Psoas muscle (tissue), 8 donors: ENCODE measurements around the gene AFF3. TPM values are rescaled to one million over a fixed set of nuclear protein-coding genes. Genes with fewer than 3 reads are reported as not detected.
A peak's percentile ranks its signal among the peaks of the same experiment; 100 is the strongest.

Experiments
- ATAC-seq, 4 donors: fragments of 200-7000 bp; cut with Tn5 transposase; one replicate each; pipeline ENCODE4 v1.9.1; 2020; ENCODE audit warnings: moderate library complexity in 3 of 4, mild to moderate bottlenecking in 2 of 4
- DNase-seq, 2 donors: peaks; one replicate each; pipeline ENCODE4 v3.0.0-alpha.2; 2020
- H3K27ac ChIP-seq: fragments of 200-600 bp; one replicate; pipeline ENCODE4 v1.8.0; 2022
- H3K27me3 ChIP-seq, 3 donors: fragments of 200-600 bp in 1 of 3; one replicate each; pipeline versions ENCODE4 v1.6.1 to v1.8.0; 2013 to 2022; ENCODE audit warnings: low read length in 2 of 3, mild to moderate bottlenecking in 2 of 3, moderate library complexity in 1 of 3; ENCODE audit not compliant: insufficient read depth in 3 of 3
- H3K36me3 ChIP-seq, 2 donors: fragments of 200-600 bp in 1 of 2; one replicate each; pipeline versions ENCODE4 v1.6.1 to v1.8.0; 2013 to 2022; ENCODE audit warnings: low read depth in 1 of 2, mild to moderate bottlenecking in 1 of 2, moderate library complexity in 1 of 2; ENCODE audit not compliant: insufficient read depth in 1 of 2
- H3K4me1 ChIP-seq: fragments of 200-600 bp; one replicate; pipeline ENCODE4 v1.8.0; 2022
- H3K4me3 ChIP-seq: fragments of 200-600 bp; one replicate; pipeline ENCODE4 v1.8.0; 2022; ENCODE audit warnings: mild to moderate bottlenecking
- H3K9me3 ChIP-seq: fragments of 200-600 bp; one replicate; pipeline ENCODE4 v1.8.0; 2022
- CTCF ChIP-seq: fragments of 200-600 bp; IDR thresholded peaks from one replicate; pipeline ENCODE4 v1.8.0; 2022; ENCODE audit warnings: antibody characterized with exemption
- WGBS, 3 donors: extraction: QIAGEN DNeasy Blood & Tissue Kit; methylation state at CpG; one replicate each; pipeline versions ENCODE4 v1.1.6 to v1.1.7; 2013; 5-methylcytosine and 5-hydroxymethylcytosine counted together
- intact Hi-C, 2 donors: fragments of 100-400 bp; cut with DNase I; formaldehyde crosslinking; loops; one replicate each; pipeline versions ENCODE4 v1.11.0 to v1.14.2; 2022
- polyA plus RNA-seq, 3 donors: library from polyadenylated mRNA; stranded (reverse); fragments of 200-250 nt; gene quantifications; one replicate each; pipeline ENCODE4 v1.2.3, GENCODE V29; 2013
- total RNA-seq, 4 donors: library from RNA; stranded (reverse); fragmentation: NEBNext Ultra II Directional in 2 of 4; extraction: Animal tissue kit (Norgen Biotek cat#: 25700) in 2 of 4; gene quantifications; one replicate each; pipeline versions ENCODE4 v1.2.1 to v1.2.4, GENCODE V29; 2021 to 2023
- donor health status: healthy with polysubstance abuse.
- donor health status: DM: no; HTN: no; CAD: no; lungs with moderate emphysema.
- donor health status: Bipolar disorder and iron deficiency.
- donor health status: healthy.
- donor health status: DM: yes; HTN: yes; CAD: no.
- donor health status: DM: no; HTN: no; CAD: no.
- donor health status: DM: no; HTN: no; CAD: no.
- donor health status: DM: yes; HTN: yes; CAD: no.

AFF3 gene
- total and polyA plus RNA-seq, 7 donors, result 0.08 to 2.9 (median 0.44) TPM

GRCh38 chr2:99970292-99970868, 172.0 kb downstream of the AFF3 start:
- DNase-seq (no peak), ATAC-seq (no peak)
- Histone ChIP-seq H3K27ac (no peak overlapping the region), H3K36me3 (no peaks in the 10 kb centered on the region), H3K4me3 (no peak overlapping the region), H3K4me1 (no peaks in the 10 kb centered on the region), H3K27me3 (no peaks in the 10 kb centered on the region), H3K9me3 (no peaks in the 10 kb centered on the region)
- no peak for TF ChIP-seq CTCF
- WGBS, 3 donors, result 77 to 78% (median 77%) methylated on average over 12 of the region's 12 CpGs
- intact Hi-C loops, result no loop called here

GRCh38 chr2:99961196-99961913, 181.0 kb downstream of the AFF3 start:
- intact Hi-C loops, result no loop called here
- no peaks in the 10 kb centered on the region for H3K4me1 ChIP-seq
- no peaks in the 10 kb centered on the region for H3K9me3 ChIP-seq
- TF ChIP-seq CTCF, result no peak
- no peak overlapping the region for H3K4me3 ChIP-seq
- ATAC-seq (no peak), DNase-seq (no peak)
- H3K27me3 ChIP-seq, result no peaks in the 10 kb centered on the region
- H3K36me3 ChIP-seq, result no peaks in the 10 kb centered on the region
- H3K27ac ChIP-seq, result peak overlapping the region; percentile 51
- WGBS, 3 donors, result 74 to 90% (median 77%) methylated on average over 9 of the region's 9 CpGs

- Histone ChIP-seq H3K4me3 (no peak overlapping the region), H3K27ac (peak overlapping the region; percentile 51), H3K9me3 (no peaks in the 10 kb centered on the region), H3K27me3 (no peaks in the 10 kb centered on the region), H3K36me3 (no peaks in the 10 kb centered on the region), H3K4me1 (no peaks in the 10 kb centered on the region)
- intact Hi-C loops, result no loop called here
- no peak for TF ChIP-seq CTCF
- 44 to 66% (median 46%) methylated on average over 3 of the region's 3 CpGs for WGBS, 3 donors
- ATAC-seq (peak in 3 of 4 donors; percentile 55 to 82 (median 60)), DNase-seq (no peak)
Measured at GRCh38 chr2:99960790-99961189, 181.6 kb downstream of the AFF3 start.

GRCh38 chr2:99960291-99960690, 182.1 kb downstream of the AFF3 start:
- H3K4me3 ChIP-seq, result no peak overlapping the region
- ATAC-seq, result no peak
- H3K27me3 ChIP-seq, result no peaks in the 10 kb centered on the region
- 75 to 81% (median 81%) methylated on average over 5 of the region's 5 CpGs for WGBS, 3 donors
- no peaks in the 10 kb centered on the region for H3K9me3 ChIP-seq
- DNase-seq, result no peak
- H3K4me1 ChIP-seq, result no peaks in the 10 kb centered on the region
- no peak overlapping the region for H3K27ac ChIP-seq
- H3K36me3 ChIP-seq, result no peaks in the 10 kb centered on the region
- no peak for TF ChIP-seq CTCF
- intact Hi-C loops, result no loop called here
